Measurements from ENCODE around the gene STIL. TPM values are rescaled to one million over a fixed set of nuclear protein-coding genes. Genes with fewer than 3 reads are reported as not detected.

The STIL gene
- total and polyA plus RNA-seq, 2 experiments from 2014 or later, result 2.5 to 6.1 TPM

GRCh38 chr1:47209091-47209490 lies 104.9 kb downstream of the STIL start:
- Histone ChIP-seq H3K79me2 (no peaks in the 10 kb centered on the region), H3K27me3 (peaks cover 26% of the 10 kb centered on the region), H3K36me3 (replicated peaks; ENCODE audit: insufficient read depth, low read depth) (no peaks in the 10 kb centered on the region), H3K4me1 (ENCODE audit: insufficient read depth) (no peaks in the 10 kb centered on the region), H2AFZ (no peak overlapping the region), H3K9me3 (ENCODE audit: low read depth) (no peaks in the 10 kb centered on the region), H3K4me3 (no peak overlapping the region), H4K20me1 (ENCODE audit: insufficient read depth, poor library complexity, severe bottlenecking) (no peaks in the 10 kb centered on the region), H3K9me2 (replicated peaks; ENCODE audit: insufficient read depth) (no peaks in the 10 kb centered on the region), H3K27ac (no peak overlapping the region), H3K4me2 (no peak overlapping the region)
- DNase-seq (ENCODE audit: low spot score), result no peak
- TF ChIP-seq CTCF (IDR thresholded peaks at IDR 0.05; ENCODE audit: poor library complexity) (no peak), EZH2phosphoT487 (IDR thresholded peaks at IDR 0.05; ENCODE audit: low read depth, severe bottlenecking, unreplicated experiment) (no peak), EZH2 (IDR thresholded peaks at IDR 0.05; ENCODE audit: borderline replicate concordance) (no peak)
- 59% methylated on average over 8 of the region's 8 CpGs for WGBS (ENCODE audit: low lambda C conversion rate, missing lambda C conversion rate)

GRCh38 chr1:47208374-47208850 lies 105.5 kb downstream of the STIL start:
- peaks cover 29% of the 10 kb centered on the region for H3K27me3 ChIP-seq
- H4K20me1 ChIP-seq (ENCODE audit: insufficient read depth, poor library complexity, severe bottlenecking), result no peaks in the 10 kb centered on the region
- 32% methylated on average over 11 of the region's 11 CpGs for WGBS (ENCODE audit: low lambda C conversion rate, missing lambda C conversion rate)
- no peaks in the 10 kb centered on the region for H3K9me2 ChIP-seq (replicated peaks; ENCODE audit: insufficient read depth)
- no peaks in the 10 kb centered on the region for H3K79me2 ChIP-seq
- no peak overlapping the region for H2AFZ ChIP-seq
- no peaks in the 10 kb centered on the region for H3K9me3 ChIP-seq (ENCODE audit: low read depth)
- DNase-seq (ENCODE audit: low spot score), result no peak
- no peaks in the 10 kb centered on the region for H3K36me3 ChIP-seq (replicated peaks; ENCODE audit: insufficient read depth, low read depth)
- no peak overlapping the region for H3K27ac ChIP-seq
- H3K4me3 ChIP-seq, result no peak overlapping the region
- H3K4me2 ChIP-seq, result no peak overlapping the region
- TF ChIP-seq CTCF (IDR thresholded peaks at IDR 0.05; ENCODE audit: poor library complexity), result no peak
- no peak for TF ChIP-seq EZH2 (IDR thresholded peaks at IDR 0.05; ENCODE audit: borderline replicate concordance)
- no peak for TF ChIP-seq EZH2phosphoT487 (IDR thresholded peaks at IDR 0.05; ENCODE audit: low read depth, severe bottlenecking, unreplicated experiment)
- H3K4me1 ChIP-seq (ENCODE audit: insufficient read depth), result no peaks in the 10 kb centered on the region

GRCh38 chr1:47207803-47208373 lies 106.1 kb downstream of the STIL start:
- Histone ChIP-seq H3K79me2 (no peaks in the 10 kb centered on the region), H3K9me3 (ENCODE audit: low read depth) (no peaks in the 10 kb centered on the region), H3K9me2 (replicated peaks; ENCODE audit: insufficient read depth) (no peaks in the 10 kb centered on the region), H2AFZ (no peak overlapping the region), H4K20me1 (ENCODE audit: insufficient read depth, poor library complexity, severe bottlenecking) (no peaks in the 10 kb centered on the region), H3K4me1 (ENCODE audit: insufficient read depth) (no peaks in the 10 kb centered on the region), H3K4me2 (no peak overlapping the region), H3K4me3 (no peak overlapping the region), H3K36me3 (replicated peaks; ENCODE audit: insufficient read depth, low read depth) (no peaks in the 10 kb centered on the region), H3K27me3 (peaks cover 29% of the 10 kb centered on the region), H3K27ac (no peak overlapping the region)
- TF ChIP-seq CTCF (IDR thresholded peaks at IDR 0.05; ENCODE audit: poor library complexity) (no peak), EZH2 (IDR thresholded peaks at IDR 0.05; ENCODE audit: borderline replicate concordance) (no peak)
- no peak for DNase-seq (ENCODE audit: low spot score)
- WGBS (ENCODE audit: low lambda C conversion rate, missing lambda C conversion rate), result 59% methylated on average over 8 of the region's 8 CpGs

All from hepatocyte (in vitro differentiated cells).